Smooth muscle cell (in vitro differentiated cells): ENCODE data around the gene ROPN1L. TPM values are rescaled to one million over a fixed set of nuclear protein-coding genes. Genes with fewer than 3 reads are reported as not detected.
"Not testable (repeated sequence)": the region's sequence is repeated elsewhere in the genome, so short reads cannot be mapped to it uniquely, and the experiment has no call there.

Experiments used
- DNase-seq: peaks from one replicate; lab custom pipeline; 2025; ENCODE audit not compliant: unreplicated experiment; lab: John Stamatoyannopoulos, UW
- H2AFZ ChIP-seq: fragments of 200-600 bp; sonication (generic); 2 replicates; pipeline ENCODE4 v1.6.0; 2016; ENCODE audit warnings: antibody characterized with exemption, low read depth, mild to moderate bottlenecking
- H3F3A ChIP-seq: fragments of 200-600 bp; sonication (generic); 2 replicates; pipeline ENCODE4 v1.6.0; 2017; ENCODE audit warnings: antibody characterized with exemption, low read depth
- H3K27ac ChIP-seq: fragments of 200-600 bp; sonication (generic); 2 replicates; pipeline ENCODE4 v1.5.1; 2016; ENCODE audit warnings: low read depth, mild to moderate bottlenecking
- H3K27me3 ChIP-seq: fragments of 200-600 bp; sonication (generic); 2 replicates; pipeline ENCODE4 v1.6.1; 2016; ENCODE audit warnings: low read depth, mild to moderate bottlenecking
- H3K36me3 ChIP-seq: fragments of 200-600 bp; sonication (generic); 2 replicates; pipeline ENCODE4 v1.5.1; 2016; ENCODE audit warnings: low read depth
- H3K4me1 ChIP-seq: fragments of 200-600 bp; sonication (generic); 2 replicates; pipeline ENCODE4 v1.5.1; 2016; ENCODE audit warnings: low read depth
- H3K4me2 ChIP-seq: fragments of 200-600 bp; sonication (generic); 2 replicates; pipeline ENCODE4 v1.6.0; 2016; ENCODE audit warnings: mild to moderate bottlenecking
- H3K4me3 ChIP-seq: fragments of 200-600 bp; sonication (generic); 2 replicates; pipeline ENCODE4 v1.5.1; 2016; ENCODE audit warnings: mild to moderate bottlenecking
- H3K79me2 ChIP-seq: fragments of 200-600 bp; sonication (generic); 2 replicates; pipeline ENCODE4 v1.6.0; 2016; ENCODE audit warnings: low read depth, mild to moderate bottlenecking
- H3K9ac ChIP-seq: fragments of 200-600 bp; sonication (generic); 2 replicates; pipeline ENCODE4 v1.6.0; 2016; ENCODE audit warnings: low read depth
- H3K9me3 ChIP-seq: fragments of 200-600 bp; sonication (generic); replicated peaks from 2 replicates; pipeline ENCODE4 v1.5.1; 2016; ENCODE audit warnings: low read depth
- H4K20me1 ChIP-seq: fragments of 200-600 bp; sonication (generic); 2 replicates; pipeline ENCODE4 v1.6.0; 2016; ENCODE audit warnings: low read depth
- whole genome bisulfite sequencing: methylation state at CpG from one replicate; pipeline ENCODE4 v1.1.7; 2016; ENCODE audit warnings: low lambda C conversion rate; 5-methylcytosine and 5-hydroxymethylcytosine counted together
- polyA plus RNA-seq: library from polyadenylated mRNA; unstranded; fragments of >200 nt; fragmentation: Nextera tagmentation; extraction: Ambion mirVana; gene quantifications from 2 replicates; pipeline ENCODE4 v1.2.1, GENCODE V29; 2016
- total RNA-seq: library from RNA; depleted of rRNA; stranded (reverse); fragments of >200 nt; gene quantifications from 2 replicates; pipeline ENCODE4 v1.2.3, GENCODE V29; 2014
- TF ChIP-seq, protein P1 (sequence below): fragments of 200-600 bp; sonication (generic); IDR thresholded peaks from 2 replicates; pipeline ENCODE4 v1.5.1; 2017; ENCODE audit warnings: borderline replicate concordance, mild to moderate bottlenecking, antibody characterized with exemption; ENCODE audit not compliant: insufficient read depth, poor library complexity, severe bottlenecking

Gene ROPN1L
- total and polyA plus RNA-seq, 2 experiments from 2014 or later: 3.0 TPM; not detected in 1

DNA sequence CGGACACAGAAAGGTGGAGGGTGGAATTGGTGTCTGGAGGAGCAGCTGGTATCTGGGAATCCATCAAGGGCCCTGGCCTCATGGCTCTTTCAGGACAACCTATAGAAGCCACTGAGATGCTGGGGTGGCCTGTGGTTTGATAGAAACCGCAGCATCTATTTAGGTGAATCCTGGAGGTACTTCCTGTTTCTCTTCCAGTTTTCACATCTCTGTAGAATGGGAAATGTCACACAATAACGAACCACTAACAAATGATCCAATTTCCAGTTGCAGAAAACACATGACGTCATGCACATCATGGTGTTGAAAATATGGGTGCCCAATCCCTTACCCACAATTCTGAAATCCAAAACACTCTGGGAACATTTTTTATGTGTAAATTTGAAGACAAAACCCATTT lies 52.2 kb downstream of the ROPN1L start:
- H3K4me3 ChIP-seq: no peak overlapping the region
- H3K4me1 ChIP-seq: no peaks in the 10 kb centered on the region
- no peak overlapping the region for H2AFZ ChIP-seq
- no peaks in the 10 kb centered on the region for H3K79me2 ChIP-seq
- no peak for DNase-seq
- H3K9me3 ChIP-seq: peaks cover 4% of the 10 kb centered on the region
- no peak overlapping the region for H3K4me2 ChIP-seq
- TF ChIP-seq, protein P1, sequence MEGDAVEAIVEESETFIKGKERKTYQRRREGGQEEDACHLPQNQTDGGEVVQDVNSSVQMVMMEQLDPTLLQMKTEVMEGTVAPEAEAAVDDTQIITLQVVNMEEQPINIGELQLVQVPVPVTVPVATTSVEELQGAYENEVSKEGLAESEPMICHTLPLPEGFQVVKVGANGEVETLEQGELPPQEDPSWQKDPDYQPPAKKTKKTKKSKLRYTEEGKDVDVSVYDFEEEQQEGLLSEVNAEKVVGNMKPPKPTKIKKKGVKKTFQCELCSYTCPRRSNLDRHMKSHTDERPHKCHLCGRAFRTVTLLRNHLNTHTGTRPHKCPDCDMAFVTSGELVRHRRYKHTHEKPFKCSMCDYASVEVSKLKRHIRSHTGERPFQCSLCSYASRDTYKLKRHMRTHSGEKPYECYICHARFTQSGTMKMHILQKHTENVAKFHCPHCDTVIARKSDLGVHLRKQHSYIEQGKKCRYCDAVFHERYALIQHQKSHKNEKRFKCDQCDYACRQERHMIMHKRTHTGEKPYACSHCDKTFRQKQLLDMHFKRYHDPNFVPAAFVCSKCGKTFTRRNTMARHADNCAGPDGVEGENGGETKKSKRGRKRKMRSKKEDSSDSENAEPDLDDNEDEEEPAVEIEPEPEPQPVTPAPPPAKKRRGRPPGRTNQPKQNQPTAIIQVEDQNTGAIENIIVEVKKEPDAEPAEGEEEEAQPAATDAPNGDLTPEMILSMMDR: no peak
- no peaks in the 10 kb centered on the region for H4K20me1 ChIP-seq
- no peaks in the 10 kb centered on the region for H3F3A ChIP-seq
- no peak overlapping the region for H3K27ac ChIP-seq
- no peaks in the 10 kb centered on the region for H3K27me3 ChIP-seq
- H3K9ac ChIP-seq: no peak overlapping the region
- WGBS: 91% methylated on average over 4 of the region's 4 CpGs
- H3K36me3 ChIP-seq: no peaks in the 10 kb centered on the region

DNA sequence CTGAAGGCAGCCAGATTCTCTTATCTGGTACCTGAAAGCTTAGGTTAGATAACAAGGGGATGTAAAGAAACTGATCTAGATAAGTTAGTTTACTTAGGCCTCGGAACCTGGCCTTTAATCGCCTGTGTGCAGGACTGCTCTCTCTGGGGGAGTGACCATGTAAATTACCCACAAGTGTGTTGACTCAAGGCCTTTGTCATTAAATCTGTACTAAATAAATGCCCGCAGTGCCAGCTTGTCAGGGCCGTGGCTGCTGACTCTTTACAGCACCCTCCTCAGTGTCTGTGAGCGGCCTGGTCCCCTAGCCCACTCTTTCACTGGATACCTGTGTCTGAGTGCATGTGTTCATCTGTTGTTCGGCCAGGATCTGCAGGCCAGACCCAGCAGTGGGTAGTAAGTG lies 52.8 kb downstream of the ROPN1L start:
- H3K79me2 ChIP-seq, H3K27ac ChIP-seq, H3K4me1 ChIP-seq, H3K27me3 ChIP-seq, H3K4me3 ChIP-seq, DNase-seq, H2AFZ ChIP-seq, H3K9ac ChIP-seq, H4K20me1 ChIP-seq, H3K9me3 ChIP-seq, H3F3A ChIP-seq, H3K4me2 ChIP-seq, H3K36me3 ChIP-seq: not testable (repeated sequence)
- 92% methylated on average over 6 of the region's 6 CpGs for WGBS

DNA sequence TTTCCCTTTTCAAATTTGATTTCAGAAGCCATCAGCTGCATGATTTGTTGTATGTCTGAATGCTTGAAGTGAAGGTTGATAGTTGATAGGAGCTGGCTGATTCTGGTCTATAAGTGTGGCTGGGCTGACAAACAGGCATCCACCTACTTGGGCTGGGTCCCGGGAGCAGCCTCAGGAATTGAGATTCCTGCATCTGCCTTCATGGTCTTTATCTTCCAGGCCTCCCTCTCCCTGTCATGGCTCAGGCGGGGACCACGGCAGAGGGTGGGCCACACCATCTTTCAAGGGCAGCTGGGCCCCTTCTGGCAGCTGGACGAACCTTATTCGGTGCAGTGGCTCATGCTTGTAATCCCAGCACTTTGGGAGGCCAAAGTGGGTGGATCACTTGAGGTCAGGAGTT lies 55.9 kb downstream of the ROPN1L start:
- Histone ChIP-seq H4K20me1 (no peaks in the 10 kb centered on the region), H3K4me1 (no peaks in the 10 kb centered on the region), H3K27ac (no peak overlapping the region), H3K27me3 (no peaks in the 10 kb centered on the region), H3K9ac (no peak overlapping the region), H3K36me3 (no peaks in the 10 kb centered on the region), H3K79me2 (no peaks in the 10 kb centered on the region), H3K4me2 (no peak overlapping the region), H3F3A (no peaks in the 10 kb centered on the region), H3K9me3 (peaks cover 4% of the 10 kb centered on the region), H3K4me3 (no peak overlapping the region), H2AFZ (no peak overlapping the region)
- no peak for DNase-seq
- 70% methylated on average over 5 of the region's 5 CpGs for WGBS
- TF ChIP-seq, protein P1: no peak

DNA sequence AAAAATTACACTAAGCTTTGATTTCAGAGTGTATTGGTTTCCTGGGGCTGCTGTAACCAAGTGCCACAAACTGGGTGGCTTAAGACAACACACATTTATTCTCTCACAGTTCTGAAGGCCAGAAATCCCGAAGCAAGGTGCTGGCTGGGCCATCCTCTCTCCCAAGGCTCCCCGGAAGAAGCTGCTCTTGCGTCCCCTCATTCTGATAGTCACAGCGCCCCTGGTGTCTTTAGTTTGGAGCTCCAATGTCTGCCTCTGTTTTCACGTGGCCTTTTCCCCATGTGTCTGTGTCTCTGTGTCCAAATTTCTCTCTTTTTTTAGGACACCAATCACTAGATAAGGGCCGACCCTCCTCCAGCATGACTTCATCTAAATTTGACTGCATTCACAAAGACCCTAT lies 56.7 kb downstream of the ROPN1L start:
- Histone ChIP-seq H4K20me1 (no peaks in the 10 kb centered on the region), H3K9ac (no peak overlapping the region), H3K9me3 (peaks cover 4% of the 10 kb centered on the region), H3K27ac (no peak overlapping the region), H3K4me3 (no peak overlapping the region), H3K4me2 (no peak overlapping the region), H3F3A (no peaks in the 10 kb centered on the region), H2AFZ (no peak overlapping the region), H3K36me3 (no peaks in the 10 kb centered on the region), H3K4me1 (no peaks in the 10 kb centered on the region), H3K27me3 (no peaks in the 10 kb centered on the region), H3K79me2 (no peaks in the 10 kb centered on the region)
- DNase-seq: no peak
- 77% methylated on average over 6 of the region's 6 CpGs for WGBS
- TF ChIP-seq, protein P1: no peak
